ENCODE data around the gene SGTA. TPM values are rescaled to one million over a fixed set of nuclear protein-coding genes. Genes with fewer than 3 reads are reported as not detected.
A peak's percentile ranks its signal among the peaks of the same experiment; 100 is the strongest.

The SGTA gene
- total and polyA plus RNA-seq, 3 donors from 2014 or later = 93.9 to 100 (median 99.6) TPM

DNA sequence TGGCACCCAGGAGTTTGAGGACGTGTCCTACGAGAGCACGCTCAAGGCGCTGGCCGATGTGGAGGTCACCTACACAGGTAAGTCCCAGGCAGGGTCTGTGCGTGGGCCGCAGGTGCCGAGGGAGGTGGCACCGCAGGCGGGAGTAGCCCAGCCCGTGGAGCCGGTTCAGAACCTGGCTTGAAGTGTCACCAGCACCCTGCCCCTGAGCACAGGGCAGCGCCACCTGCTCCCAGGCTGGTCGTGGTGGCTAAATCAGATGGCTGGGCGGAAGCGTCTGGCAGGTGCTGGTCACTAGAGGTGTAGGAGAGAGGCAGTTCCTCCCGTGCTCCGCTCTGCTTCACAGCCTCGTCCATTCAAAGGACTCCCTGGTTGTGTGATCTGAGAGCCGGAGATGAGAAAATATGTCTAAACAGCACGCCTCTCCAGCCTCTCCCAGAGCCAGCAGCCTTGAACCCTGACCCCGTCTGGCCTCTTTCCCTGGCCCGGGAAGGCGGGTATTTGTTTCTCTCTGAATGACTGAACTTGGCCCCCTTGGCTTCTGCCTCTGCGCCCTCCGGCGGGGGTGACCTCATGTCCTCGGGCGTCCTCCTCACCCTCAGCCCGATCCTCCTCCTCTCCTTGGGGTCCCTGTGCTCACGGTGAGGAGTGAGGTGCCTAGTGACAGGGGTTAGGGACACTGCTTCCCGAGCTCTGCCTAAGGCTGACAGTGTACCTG lies 7.6 kb upstream of the SGTA start:
- Histone ChIP-seq H3K27ac (no peak overlapping the region), H3K4me3 (no peak overlapping the region), H3K27me3 (no peaks in the 10 kb centered on the region), H3K36me3 (ENCODE audit: low read depth, missing control alignments) (no peaks in the 10 kb centered on the region), H3K4me1 (peaks cover 17% of the 10 kb centered on the region), H3K9me3 (no peaks in the 10 kb centered on the region)
- intact Hi-C loops (cut with DNase I; ENCODE audit: low total_unique reads) = no loop called here
- 71 to 87% methylated on average over 30 to 32 of the region's 32 CpGs for WGBS, 2 donors
- no peak for TF ChIP-seq POLR2A (IDR thresholded peaks at IDR 0.05)
- TF ChIP-seq, protein P1, sequence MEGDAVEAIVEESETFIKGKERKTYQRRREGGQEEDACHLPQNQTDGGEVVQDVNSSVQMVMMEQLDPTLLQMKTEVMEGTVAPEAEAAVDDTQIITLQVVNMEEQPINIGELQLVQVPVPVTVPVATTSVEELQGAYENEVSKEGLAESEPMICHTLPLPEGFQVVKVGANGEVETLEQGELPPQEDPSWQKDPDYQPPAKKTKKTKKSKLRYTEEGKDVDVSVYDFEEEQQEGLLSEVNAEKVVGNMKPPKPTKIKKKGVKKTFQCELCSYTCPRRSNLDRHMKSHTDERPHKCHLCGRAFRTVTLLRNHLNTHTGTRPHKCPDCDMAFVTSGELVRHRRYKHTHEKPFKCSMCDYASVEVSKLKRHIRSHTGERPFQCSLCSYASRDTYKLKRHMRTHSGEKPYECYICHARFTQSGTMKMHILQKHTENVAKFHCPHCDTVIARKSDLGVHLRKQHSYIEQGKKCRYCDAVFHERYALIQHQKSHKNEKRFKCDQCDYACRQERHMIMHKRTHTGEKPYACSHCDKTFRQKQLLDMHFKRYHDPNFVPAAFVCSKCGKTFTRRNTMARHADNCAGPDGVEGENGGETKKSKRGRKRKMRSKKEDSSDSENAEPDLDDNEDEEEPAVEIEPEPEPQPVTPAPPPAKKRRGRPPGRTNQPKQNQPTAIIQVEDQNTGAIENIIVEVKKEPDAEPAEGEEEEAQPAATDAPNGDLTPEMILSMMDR (IDR thresholded peaks at IDR 0.05) = no peak
- DNase-seq = peak; percentile 68

DNA sequence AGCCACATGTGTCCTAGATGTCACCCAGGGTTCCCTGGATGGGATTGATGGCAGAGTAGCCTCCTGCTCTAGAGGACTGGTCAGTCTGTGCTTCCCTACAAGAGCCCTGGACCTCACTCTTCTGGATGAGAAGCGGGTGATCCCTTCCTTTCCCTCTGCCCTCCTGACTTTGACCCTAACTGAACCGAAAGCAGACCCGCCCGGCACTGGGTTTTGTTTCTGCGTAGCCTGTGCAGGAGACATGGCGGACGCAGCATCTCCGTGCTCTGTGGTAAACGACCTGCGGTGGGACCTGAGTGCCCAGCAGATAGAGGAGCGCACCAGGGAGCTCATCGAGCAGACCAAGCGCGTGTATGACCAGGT lies 7.1 kb upstream of the SGTA start:
- Histone ChIP-seq H3K4me3 (no peak overlapping the region), H3K27me3 (no peaks in the 10 kb centered on the region), H3K4me1 (peaks cover 17% of the 10 kb centered on the region), H3K9me3 (no peaks in the 10 kb centered on the region), H3K27ac (no peak overlapping the region), H3K36me3 (ENCODE audit: low read depth, missing control alignments) (no peaks in the 10 kb centered on the region)
- 91 to 92% methylated on average over 13 to 14 of the region's 14 CpGs for WGBS, 2 donors
- intact Hi-C loops (cut with DNase I; ENCODE audit: low total_unique reads) = no loop called here
- DNase-seq = no peak
- no peak for TF ChIP-seq POLR2A (IDR thresholded peaks at IDR 0.05)
- TF ChIP-seq, protein P1 (IDR thresholded peaks at IDR 0.05) = no peak

DNA sequence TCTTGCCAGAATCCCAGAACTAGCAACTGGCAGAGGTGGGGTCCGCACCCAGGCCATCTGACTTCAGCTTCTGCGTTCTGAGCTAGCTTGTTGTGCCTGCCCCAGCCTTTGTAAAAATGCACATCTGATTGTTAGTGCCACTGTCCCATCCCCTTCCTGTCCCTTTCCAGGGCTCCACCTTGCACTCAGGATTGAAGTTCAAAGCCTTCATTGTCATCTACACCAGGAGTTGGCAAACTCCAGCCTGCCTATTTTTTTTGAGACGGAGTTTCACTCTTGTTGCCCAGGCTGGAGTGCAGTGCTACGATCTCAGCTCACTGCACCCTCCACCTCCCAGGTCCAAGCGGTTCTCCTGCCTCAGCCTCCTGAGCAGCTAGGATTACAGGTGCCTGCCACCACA lies 5.2 kb upstream of the SGTA start:
- Histone ChIP-seq H3K27ac (no peak overlapping the region), H3K36me3 (ENCODE audit: low read depth, missing control alignments) (no peaks in the 10 kb centered on the region), H3K4me1 (peaks cover 21% of the 10 kb centered on the region), H3K27me3 (no peaks in the 10 kb centered on the region), H3K4me3 (no peak overlapping the region), H3K9me3 (no peaks in the 10 kb centered on the region)
- TF ChIP-seq POLR2A (IDR thresholded peaks at IDR 0.05) = no peak
- TF ChIP-seq, protein P1 (IDR thresholded peaks at IDR 0.05) = no peak
- 88 to 97% methylated on average over 5 of the region's 5 CpGs for WGBS, 2 donors
- no peak for DNase-seq
- intact Hi-C loops (cut with DNase I; ENCODE audit: low total_unique reads) = no loop called here

DNA sequence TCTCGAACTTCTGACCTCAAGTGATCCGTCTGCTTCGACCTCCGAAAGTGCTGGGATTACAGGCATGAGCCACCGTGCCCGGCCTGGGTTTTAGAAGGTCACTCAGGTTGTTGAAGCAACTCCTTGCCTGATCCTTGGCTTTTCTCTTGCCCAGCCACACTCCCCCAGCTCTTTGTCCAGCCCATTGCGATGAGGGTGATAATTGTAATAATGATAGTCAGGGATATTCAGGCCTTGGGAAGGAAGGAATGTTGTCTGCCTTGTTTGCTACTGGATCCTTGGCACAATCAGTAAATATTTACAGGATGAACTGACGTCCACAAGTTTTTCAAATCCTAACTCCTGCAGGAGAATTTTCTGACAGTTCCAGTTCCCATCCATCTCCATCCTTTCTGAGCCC lies 4.0 kb upstream of the SGTA start:
- TF ChIP-seq POLR2A (IDR thresholded peaks at IDR 0.05) = no peak
- TF ChIP-seq, protein P1 (IDR thresholded peaks at IDR 0.05) = no peak
- intact Hi-C loops (cut with DNase I; ENCODE audit: low total_unique reads) = no loop called here
- Histone ChIP-seq H3K27ac (no peak overlapping the region), H3K9me3 (no peaks in the 10 kb centered on the region), H3K36me3 (ENCODE audit: low read depth, missing control alignments) (no peaks in the 10 kb centered on the region), H3K27me3 (no peaks in the 10 kb centered on the region), H3K4me3 (no peak overlapping the region), H3K4me1 (peaks cover 23% of the 10 kb centered on the region)
- DNase-seq = no peak
- WGBS, 2 donors = 60 to 75% methylated on average over 7 to 8 of the region's 8 CpGs
